ENCODE results near the gene ASPM. TPM values are rescaled to one million over a fixed set of nuclear protein-coding genes. Genes with fewer than 3 reads are reported as not detected.

The ASPM gene
- total and polyA plus RNA-seq, 8 donors = 0.50 to 16.5 (median 4.6) TPM; not detected in 1

DNA sequence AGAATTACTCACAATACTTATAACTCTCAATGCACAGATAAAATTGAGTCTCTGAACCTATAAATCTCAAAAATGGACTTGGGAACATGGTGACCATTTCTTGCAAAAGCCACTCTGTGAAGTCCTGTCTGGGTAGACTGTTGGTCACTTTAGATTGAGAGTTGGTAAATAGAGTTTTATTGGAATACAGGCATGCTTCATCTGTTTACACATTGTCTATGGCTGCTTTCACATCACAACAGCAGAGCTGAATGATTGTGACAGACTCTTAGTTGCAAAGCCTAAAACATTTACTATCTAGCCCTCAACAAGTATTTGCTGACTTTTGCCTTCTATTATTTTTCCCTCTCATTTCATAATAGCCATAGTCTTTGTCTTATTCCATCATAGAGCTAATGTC lies 24.1 kb upstream of the ASPM start:
- Histone ChIP-seq H3K4me1 (peaks cover 0 to 31% (median 12%) of the 10 kb centered on the region in 4 donors), H3K27me3 (no peaks in the 10 kb centered on the region), H3K9me3 (no peaks in the 10 kb centered on the region), H3K4me3 (no peak overlapping the region), H3K27ac (no peak overlapping the region), H3K36me3 (peaks cover 9 to 67% (median 44%) of the 10 kb centered on the region in 4 donors)
- intact Hi-C loops (cut with DNase I; ENCODE audit: low total_unique reads) = no loop called here
- DNase-seq = no peak
- TF ChIP-seq POLR2A (IDR thresholded peaks at IDR 0.05) = no peak
- no peak for TF ChIP-seq EP300 (IDR thresholded peaks at IDR 0.05)
- TF ChIP-seq, protein P1, sequence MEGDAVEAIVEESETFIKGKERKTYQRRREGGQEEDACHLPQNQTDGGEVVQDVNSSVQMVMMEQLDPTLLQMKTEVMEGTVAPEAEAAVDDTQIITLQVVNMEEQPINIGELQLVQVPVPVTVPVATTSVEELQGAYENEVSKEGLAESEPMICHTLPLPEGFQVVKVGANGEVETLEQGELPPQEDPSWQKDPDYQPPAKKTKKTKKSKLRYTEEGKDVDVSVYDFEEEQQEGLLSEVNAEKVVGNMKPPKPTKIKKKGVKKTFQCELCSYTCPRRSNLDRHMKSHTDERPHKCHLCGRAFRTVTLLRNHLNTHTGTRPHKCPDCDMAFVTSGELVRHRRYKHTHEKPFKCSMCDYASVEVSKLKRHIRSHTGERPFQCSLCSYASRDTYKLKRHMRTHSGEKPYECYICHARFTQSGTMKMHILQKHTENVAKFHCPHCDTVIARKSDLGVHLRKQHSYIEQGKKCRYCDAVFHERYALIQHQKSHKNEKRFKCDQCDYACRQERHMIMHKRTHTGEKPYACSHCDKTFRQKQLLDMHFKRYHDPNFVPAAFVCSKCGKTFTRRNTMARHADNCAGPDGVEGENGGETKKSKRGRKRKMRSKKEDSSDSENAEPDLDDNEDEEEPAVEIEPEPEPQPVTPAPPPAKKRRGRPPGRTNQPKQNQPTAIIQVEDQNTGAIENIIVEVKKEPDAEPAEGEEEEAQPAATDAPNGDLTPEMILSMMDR (IDR thresholded peaks at IDR 0.05) = no peak
- TF ChIP-seq POLR2AphosphoS5 (IDR thresholded peaks at IDR 0.05) = no peak

- TF ChIP-seq POLR2A (IDR thresholded peaks at IDR 0.05) (no peak), POLR2AphosphoS5 (IDR thresholded peaks at IDR 0.05) (no peak), EP300 (IDR thresholded peaks at IDR 0.05) (no peak)
- TF ChIP-seq, protein P1 (IDR thresholded peaks at IDR 0.05) = no peak
- intact Hi-C loops (cut with DNase I; ENCODE audit: low total_unique reads) = no loop called here
- 88 to 95% (median 91%) methylated on average over 7 of the region's 7 CpGs for WGBS, 5 donors
- no peaks in the 10 kb centered on the region for H3K27me3 ChIP-seq
- peaks cover 0 to 32% (median 22%) of the 10 kb centered on the region in 4 donors for H3K36me3 ChIP-seq
- no peak overlapping the region for H3K4me3 ChIP-seq
- H3K27ac ChIP-seq = no peak overlapping the region
- no peaks in the 10 kb centered on the region for H3K4me1 ChIP-seq
- H3K9me3 ChIP-seq = no peaks in the 10 kb centered on the region
- no peak for DNase-seq
Observed at GRCh38 chr1:197159461-197159860, 13.0 kb upstream of the ASPM start.

DNA sequence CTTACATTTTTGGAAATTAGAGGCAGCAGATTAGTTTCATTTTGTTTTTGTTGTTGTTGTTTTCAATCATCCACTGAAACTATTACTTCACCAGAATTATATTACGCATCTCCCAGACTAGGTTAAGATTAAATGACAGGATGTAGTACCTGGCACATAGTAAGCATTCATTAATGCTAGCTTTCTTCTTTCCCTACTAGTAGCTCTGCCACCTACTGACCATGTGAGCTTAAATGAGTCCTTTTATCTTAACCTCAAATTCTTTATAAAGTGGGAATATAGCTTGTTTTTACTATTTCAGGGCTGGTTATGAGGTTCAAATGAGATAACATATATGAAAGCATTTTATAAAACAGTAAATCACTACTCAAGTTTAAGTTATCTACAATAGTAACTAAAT lies 10.2 kb upstream of the ASPM start:
- TF ChIP-seq, protein P1 (IDR thresholded peaks at IDR 0.05) = no peak
- no peak for TF ChIP-seq POLR2A (IDR thresholded peaks at IDR 0.05)
- TF ChIP-seq POLR2AphosphoS5 (IDR thresholded peaks at IDR 0.05) = no peak
- TF ChIP-seq EP300 (IDR thresholded peaks at IDR 0.05) = no peak
- Histone ChIP-seq H3K4me1 (no peaks in the 10 kb centered on the region), H3K9me3 (no peaks in the 10 kb centered on the region), H3K36me3 (peaks cover 0 to 25% (median 15%) of the 10 kb centered on the region in 4 donors), H3K4me3 (no peak overlapping the region), H3K27ac (no peak overlapping the region), H3K27me3 (no peaks in the 10 kb centered on the region)
- DNase-seq = no peak
- 95 to 98% (median 96%) methylated on average over 1 of the region's 1 CpG for WGBS, 5 donors
- intact Hi-C loops (cut with DNase I; ENCODE audit: low total_unique reads) = no loop called here

- Histone ChIP-seq H3K27ac (no peak overlapping the region), H3K27me3 (no peaks in the 10 kb centered on the region), H3K9me3 (no peaks in the 10 kb centered on the region), H3K4me3 (no peak overlapping the region), H3K36me3 (no peaks in the 10 kb centered on the region), H3K4me1 (no peaks in the 10 kb centered on the region)
- no peak for TF ChIP-seq POLR2AphosphoS5 (IDR thresholded peaks at IDR 0.05)
- TF ChIP-seq EP300 (IDR thresholded peaks at IDR 0.05) = no peak
- TF ChIP-seq, protein P1 (IDR thresholded peaks at IDR 0.05) = no peak
- no peak for TF ChIP-seq POLR2A (IDR thresholded peaks at IDR 0.05)
- no peak for DNase-seq
- 79 to 88% (median 83%) methylated on average over 4 of the region's 4 CpGs for WGBS, 5 donors
- intact Hi-C loops (cut with DNase I; ENCODE audit: low total_unique reads) = no loop called here
Observed at GRCh38 chr1:197152662-197153061, 6.2 kb upstream of the ASPM start.
